HUES48 (cell line): ENCODE results near the gene B4GALT5.
A peak's percentile ranks its signal among the peaks of the same experiment; 100 is the strongest.

Source experiments
- H3K27ac ChIP-seq: one replicate; pipeline ENCODE4 v1.7.0; 2013; ENCODE audit warnings: low read depth, low read length, inconsistent platforms
- H3K27me3 ChIP-seq: 2 replicates; pipeline ENCODE4 v1.6.1; 2013; ENCODE audit warnings: mild to moderate bottlenecking, low read length; ENCODE audit not compliant: control insufficient read depth, insufficient read depth
- H3K36me3 ChIP-seq: 2 replicates; pipeline ENCODE4 v1.6.1; 2013; ENCODE audit warnings: low read length; ENCODE audit not compliant: control insufficient read depth, insufficient read depth
- H3K4me1 ChIP-seq: 2 replicates; pipeline ENCODE4 v1.6.1; 2013; ENCODE audit warnings: mild to moderate bottlenecking, low read length; ENCODE audit not compliant: control insufficient read depth, insufficient read depth
- H3K4me3 ChIP-seq: 2 replicates; pipeline ENCODE4 v1.5.1; 2013; ENCODE audit warnings: mild to moderate bottlenecking, low read depth, low read length
- H3K9ac ChIP-seq: 2 replicates; pipeline ENCODE4 v1.6.1; 2013; ENCODE audit warnings: mild to moderate bottlenecking, low read depth, low read length, moderate library complexity
- H3K9me3 ChIP-seq: 2 replicates; pipeline ENCODE4 v1.6.1; 2013; ENCODE audit warnings: low read length; ENCODE audit not compliant: control insufficient read depth, insufficient read depth

The B4GALT5 gene

DNA sequence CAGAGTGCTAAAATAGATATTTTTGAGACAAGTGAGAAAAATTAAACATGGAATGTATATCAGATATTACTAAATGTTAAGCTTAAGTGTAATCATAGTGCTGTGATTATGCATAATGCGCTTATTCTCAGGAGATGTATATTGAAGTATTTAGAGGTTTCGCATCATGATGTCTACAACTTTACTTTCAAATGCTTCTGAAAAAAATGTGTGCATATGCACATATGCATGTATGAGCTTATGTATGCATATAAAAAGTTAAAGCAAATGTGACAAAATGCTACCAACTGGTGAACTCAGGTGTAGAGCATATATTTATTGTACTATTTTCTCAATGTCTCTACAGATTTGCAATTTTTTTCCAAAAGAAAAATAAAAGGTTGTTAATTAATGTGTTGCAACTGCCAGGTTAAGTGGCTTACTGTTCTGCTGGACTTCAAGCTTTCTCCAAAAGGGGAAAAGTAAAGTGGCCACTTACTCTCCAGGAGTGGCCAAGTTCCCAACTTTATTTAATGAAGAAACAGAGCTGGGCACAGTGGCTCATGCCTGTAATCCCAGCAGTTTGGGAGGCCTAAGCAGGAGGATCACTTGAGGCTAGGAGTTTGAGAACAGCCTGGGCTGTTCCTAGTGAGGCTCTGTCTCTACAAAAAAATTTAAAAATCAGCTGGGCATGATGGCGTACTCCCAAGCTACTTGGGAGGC, 48.9 kb downstream of the B4GALT5 start:
- H3K36me3 ChIP-seq, result no peaks in the 10 kb centered on the region
- no peak overlapping the region for H3K4me3 ChIP-seq
- H3K4me1 ChIP-seq, result peaks cover 41% of the 10 kb centered on the region
- no peak overlapping the region for H3K9ac ChIP-seq
- no peaks in the 10 kb centered on the region for H3K9me3 ChIP-seq
- no peaks in the 10 kb centered on the region for H3K27me3 ChIP-seq
- H3K27ac ChIP-seq, result peak overlapping the region; percentile 7

DNA sequence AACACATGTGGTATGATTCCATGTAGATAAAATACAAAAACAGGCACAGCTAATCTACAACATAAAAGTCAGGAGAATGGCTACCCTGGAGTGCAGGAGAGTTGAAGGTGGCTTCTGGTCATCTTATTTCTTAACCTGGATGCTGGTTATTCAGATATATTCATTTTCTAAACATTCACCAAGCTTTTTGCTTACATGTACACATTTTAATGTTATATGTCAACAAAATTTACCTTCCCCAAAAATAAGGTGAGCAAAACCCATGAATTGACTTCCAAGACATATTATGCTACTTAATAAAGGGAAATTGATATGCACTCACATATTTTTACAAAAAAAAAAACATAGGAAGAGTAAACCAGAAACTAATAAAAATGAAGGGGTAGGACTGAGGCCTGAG, 50.6 kb downstream of the B4GALT5 start:
- no peaks in the 10 kb centered on the region for H3K36me3 ChIP-seq
- H3K9ac ChIP-seq, result no peak overlapping the region
- H3K27ac ChIP-seq, result no peak overlapping the region
- no peak overlapping the region for H3K4me3 ChIP-seq
- H3K9me3 ChIP-seq, result no peaks in the 10 kb centered on the region
- no peaks in the 10 kb centered on the region for H3K27me3 ChIP-seq
- peaks cover 53% of the 10 kb centered on the region for H3K4me1 ChIP-seq

DNA sequence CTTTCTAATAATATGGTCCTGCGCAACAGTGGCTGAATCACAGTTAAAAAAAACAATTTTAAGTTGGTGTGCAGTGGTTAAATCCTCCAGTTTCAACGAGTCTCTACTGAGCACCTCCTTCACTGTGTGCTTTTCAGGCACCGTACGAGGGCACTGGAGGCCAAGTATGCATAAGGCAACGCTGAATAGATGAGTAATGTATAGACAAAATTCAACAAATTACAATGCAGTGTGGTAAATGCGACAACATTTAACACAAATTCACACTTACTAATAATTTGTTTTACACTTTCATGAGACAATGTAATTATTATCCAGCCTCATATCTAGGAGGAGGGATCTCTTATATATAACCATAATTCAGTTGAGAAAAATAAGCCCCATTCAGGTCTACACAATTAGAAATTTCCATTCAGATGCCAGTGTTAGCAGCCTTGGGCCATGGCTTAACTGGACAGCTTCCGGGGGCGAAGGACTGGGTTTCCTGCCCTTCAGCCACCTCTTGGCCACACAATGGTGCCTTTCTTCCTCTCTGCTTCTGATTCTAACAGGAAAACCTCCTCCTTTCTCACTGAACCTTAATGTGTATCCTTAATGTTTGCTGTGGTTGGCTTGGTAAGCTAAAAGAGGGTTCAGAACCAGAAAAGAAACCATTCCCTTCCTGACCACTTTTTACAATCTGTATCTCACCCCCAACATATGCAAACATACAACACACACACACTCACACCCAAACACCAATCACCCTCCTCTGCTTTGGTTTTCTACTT, 51.9 kb downstream of the B4GALT5 start:
- Histone ChIP-seq H3K4me3 (no peak overlapping the region), H3K36me3 (0 out of 2 replicates have a peak, but pooled peaks cover under 1% of the 10 kb centered on the region), H3K27ac (no peak overlapping the region), H3K4me1 (peaks cover 61% of the 10 kb centered on the region), H3K9me3 (no peaks in the 10 kb centered on the region), H3K9ac (no peak overlapping the region), H3K27me3 (no peaks in the 10 kb centered on the region)

DNA sequence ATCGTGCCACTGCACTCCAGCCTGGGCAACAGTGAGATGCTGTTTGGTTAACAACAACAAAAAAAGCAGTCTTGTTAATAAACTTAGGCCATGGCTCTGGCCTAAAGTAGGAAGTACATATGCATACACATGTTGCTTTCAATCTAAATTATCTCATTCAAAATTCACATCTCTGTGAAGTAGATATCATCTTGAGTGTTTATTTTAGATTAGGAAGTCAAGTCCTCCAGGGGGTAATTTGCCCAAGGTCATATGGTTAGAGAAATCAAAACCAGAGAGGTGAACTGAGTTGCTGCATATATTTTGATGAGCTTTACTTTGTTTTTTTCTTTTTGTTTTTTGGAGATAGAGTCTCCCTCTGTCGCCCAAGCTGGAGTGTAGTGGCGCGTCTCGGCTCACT, 52.8 kb downstream of the B4GALT5 start:
- H3K9ac ChIP-seq, result no peak overlapping the region
- H3K4me3 ChIP-seq, result no peak overlapping the region
- no peaks in the 10 kb centered on the region for H3K27me3 ChIP-seq
- peaks cover 53% of the 10 kb centered on the region for H3K4me1 ChIP-seq
- H3K9me3 ChIP-seq, result no peaks in the 10 kb centered on the region
- H3K36me3 ChIP-seq, result peaks cover 9% of the 10 kb centered on the region
- H3K27ac ChIP-seq, result no peak overlapping the region

DNA sequence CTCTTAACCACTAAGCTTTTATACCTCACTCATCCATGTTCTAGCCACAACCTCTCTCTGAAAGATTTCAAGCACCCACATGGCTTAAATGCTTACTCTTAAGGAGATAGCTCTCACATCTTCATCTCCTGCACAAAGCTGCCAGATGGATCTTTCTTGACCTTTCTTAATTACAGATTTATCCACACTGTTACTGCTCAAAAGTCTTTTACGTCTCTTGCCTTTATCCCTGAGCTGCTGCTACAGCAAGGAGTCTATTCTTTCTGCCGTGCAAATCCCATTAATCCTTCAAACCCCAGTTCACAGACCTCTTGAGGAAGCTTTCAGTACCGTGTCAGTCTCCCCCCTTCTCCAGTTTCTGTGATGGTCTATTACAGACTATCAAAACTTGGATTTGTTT, 54.6 kb downstream of the B4GALT5 start:
- H3K4me3 ChIP-seq, result 0 out of 2 replicates have a peak overlapping the region, but pooled peaks have one; percentile 0
- H3K4me1 ChIP-seq, result peaks cover 48% of the 10 kb centered on the region
- H3K36me3 ChIP-seq, result peaks cover 25% of the 10 kb centered on the region
- no peak overlapping the region for H3K9ac ChIP-seq
- H3K27me3 ChIP-seq, result no peaks in the 10 kb centered on the region
- peak overlapping the region; percentile 75 for H3K27ac ChIP-seq
- no peaks in the 10 kb centered on the region for H3K9me3 ChIP-seq

DNA sequence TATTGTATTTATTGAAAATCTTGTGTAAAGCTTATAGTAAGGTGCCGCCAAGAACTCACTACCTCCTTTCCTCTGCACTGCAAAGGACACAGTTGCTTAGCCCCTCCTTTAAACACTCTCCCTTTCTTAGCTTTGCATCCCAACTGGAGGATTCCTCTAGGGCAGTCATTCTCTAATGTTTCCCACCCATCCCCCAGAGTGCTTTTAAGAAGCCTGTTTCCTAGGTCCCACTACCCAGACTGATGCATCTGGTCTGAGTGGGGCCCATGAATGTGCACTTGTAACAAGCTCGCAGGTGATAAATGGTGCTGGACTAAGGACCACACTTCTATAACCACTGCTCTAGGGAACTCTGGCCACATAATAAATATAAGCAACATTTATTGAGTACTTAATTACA, 55.2 kb downstream of the B4GALT5 start:
- H3K9ac ChIP-seq, result no peak overlapping the region
- H3K4me3 ChIP-seq, result 0 out of 2 replicates have a peak overlapping the region, but pooled peaks have one; percentile 0
- peaks cover 30% of the 10 kb centered on the region for H3K36me3 ChIP-seq
- peak overlapping the region; percentile 75 for H3K27ac ChIP-seq
- H3K9me3 ChIP-seq, result no peaks in the 10 kb centered on the region
- no peaks in the 10 kb centered on the region for H3K27me3 ChIP-seq
- peaks cover 44% of the 10 kb centered on the region for H3K4me1 ChIP-seq

DNA sequence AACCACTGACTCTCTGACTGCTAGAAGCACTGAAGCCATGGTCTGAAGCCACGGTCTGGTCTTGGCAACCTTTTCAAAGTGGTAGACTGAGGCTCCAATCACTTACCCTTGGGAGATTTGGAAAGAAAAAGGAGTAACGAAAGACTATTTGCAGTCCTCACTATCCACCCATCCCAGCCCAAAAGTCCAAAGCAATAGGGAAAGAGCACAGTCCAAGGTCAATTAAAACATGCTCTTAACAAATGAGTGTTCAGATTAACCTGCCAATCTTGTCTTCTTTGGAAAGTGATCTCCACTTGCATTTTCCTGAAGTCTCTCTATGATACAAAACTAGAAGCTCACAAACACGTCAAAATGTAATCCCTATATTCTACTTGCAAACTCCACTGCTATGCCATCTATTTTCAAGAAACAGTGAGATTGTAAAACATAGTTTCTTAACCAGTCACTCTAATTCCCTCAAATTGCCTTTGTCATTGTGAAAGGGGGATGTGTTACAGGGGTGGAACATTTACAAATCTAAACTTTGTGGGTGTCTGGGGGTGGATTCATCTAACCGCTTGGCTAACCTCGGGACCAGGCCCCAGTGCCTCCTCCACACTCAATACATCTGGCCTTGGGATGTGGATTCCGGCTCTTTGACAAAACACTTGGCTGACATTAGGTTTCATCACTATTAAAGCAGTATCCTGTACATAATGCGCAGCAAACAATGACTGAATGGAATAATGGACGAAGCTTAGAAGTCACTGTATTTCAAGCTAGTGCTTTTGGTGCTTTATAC, 56.4 kb downstream of the B4GALT5 start:
- Histone ChIP-seq H3K4me1 (peaks cover 33% of the 10 kb centered on the region), H3K9ac (no peak overlapping the region), H3K4me3 (no peak overlapping the region), H3K27ac (peak overlapping the region; percentile 51), H3K9me3 (no peaks in the 10 kb centered on the region), H3K27me3 (no peaks in the 10 kb centered on the region), H3K36me3 (peaks cover 42% of the 10 kb centered on the region)

DNA sequence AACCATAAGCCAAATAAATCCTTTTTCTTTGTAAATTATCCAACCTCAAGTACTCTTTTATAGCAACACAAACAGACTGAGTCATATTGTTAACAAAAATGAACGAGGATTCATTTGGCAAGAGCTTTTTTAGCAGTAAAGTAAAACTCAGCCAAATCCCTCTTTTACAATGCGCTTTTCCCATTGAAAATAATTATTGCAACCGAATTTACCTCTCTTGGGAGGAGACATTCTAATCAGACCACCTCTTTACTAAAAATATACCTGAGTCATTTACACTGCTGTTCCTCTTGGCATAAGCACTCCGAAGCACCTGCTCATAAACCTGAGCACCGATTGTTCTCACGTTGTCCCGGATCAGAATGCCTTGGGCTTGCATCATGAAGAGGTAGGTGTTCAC, 57.4 kb downstream of the B4GALT5 start:
- Histone ChIP-seq H3K27ac (no peak overlapping the region), H3K4me3 (no peak overlapping the region), H3K4me1 (peaks cover 28% of the 10 kb centered on the region), H3K9ac (no peak overlapping the region), H3K27me3 (no peaks in the 10 kb centered on the region), H3K9me3 (no peaks in the 10 kb centered on the region), H3K36me3 (peaks cover 50% of the 10 kb centered on the region)

DNA sequence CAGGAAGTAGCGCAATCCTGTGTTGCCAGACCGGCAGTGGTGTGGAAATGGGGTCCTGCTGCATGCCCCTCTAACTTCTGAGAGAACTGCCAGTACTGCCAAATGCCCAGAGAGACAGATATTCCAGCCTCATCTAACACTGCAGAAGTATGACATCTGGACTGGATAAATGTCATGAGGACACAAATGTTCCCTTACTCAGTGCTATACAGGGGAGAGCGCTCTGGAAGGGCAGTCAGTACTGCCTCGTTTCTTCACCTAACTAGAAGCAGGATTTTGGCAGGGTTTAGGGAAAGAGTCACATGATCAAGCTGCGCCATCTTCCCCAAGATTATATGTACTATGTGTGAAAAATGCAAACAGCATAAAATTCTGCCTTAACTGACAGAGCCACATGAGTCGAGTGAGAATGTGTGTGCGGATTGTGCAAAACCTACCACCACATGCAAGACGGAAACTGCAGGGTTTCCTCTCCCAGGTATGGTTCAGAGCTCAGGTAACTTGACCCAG, 59.7 kb downstream of the B4GALT5 start:
- peaks cover 63% of the 10 kb centered on the region for H3K36me3 ChIP-seq
- no peak overlapping the region for H3K4me3 ChIP-seq

DNA sequence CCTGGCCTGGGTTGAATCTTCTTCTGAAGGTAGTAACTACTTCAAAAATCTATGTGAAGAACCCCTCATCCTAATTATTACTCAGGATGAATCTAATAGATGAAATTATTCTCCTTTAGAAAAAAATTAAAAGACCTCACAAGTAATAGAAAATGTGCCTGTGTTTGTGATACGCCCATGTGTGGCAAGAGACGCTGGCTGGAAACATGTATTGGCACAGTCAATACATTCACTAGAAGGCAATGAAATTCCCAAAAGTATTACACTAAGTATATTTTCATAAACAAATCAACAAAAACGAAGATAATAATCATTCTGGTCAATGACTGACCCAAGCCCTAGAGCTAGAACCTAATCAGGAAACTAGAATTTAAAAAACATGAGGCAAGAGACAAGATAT, 64.0 kb downstream of the B4GALT5 start:
- Histone ChIP-seq H3K4me1 (no peaks in the 10 kb centered on the region), H3K36me3 (peaks cover 87% of the 10 kb centered on the region), H3K4me3 (no peak overlapping the region)

More for the DNA sequence above, 59.7 kb downstream of the B4GALT5 start:
- H3K27me3 ChIP-seq, result no peaks in the 10 kb centered on the region
- no peaks in the 10 kb centered on the region for H3K9me3 ChIP-seq
- no peak overlapping the region for H3K9ac ChIP-seq
- no peak overlapping the region for H3K27ac ChIP-seq
- H3K4me1 ChIP-seq, result peaks cover 21% of the 10 kb centered on the region

More for the DNA sequence above, 64.0 kb downstream of the B4GALT5 start:
- Histone ChIP-seq H3K9me3 (no peaks in the 10 kb centered on the region), H3K9ac (no peak overlapping the region), H3K27me3 (no peaks in the 10 kb centered on the region), H3K27ac (no peak overlapping the region)
